GM23338 (cell line): Measurements from ENCODE around the gene GRXCR2. TPM values are rescaled to one million over a fixed set of nuclear protein-coding genes. Genes with fewer than 3 reads are reported as not detected.

ENCODE experiments used
- ATAC-seq: fragments of 200-7000 bp; cut with Tn5 transposase; 3 replicates; pipeline ENCODE4 v1.9.1; 2020
- DNase-seq: peaks from one replicate; pipeline ENCODE4 v3.0.0-alpha.2; 2015; ENCODE audit warnings: low spot score
- H2AFZ ChIP-seq: fragments of 200-600 bp; sonication (generic); 2 replicates; pipeline ENCODE4 v1.8.0; 2016; ENCODE audit warnings: antibody characterized with exemption, mild to moderate bottlenecking, moderate library complexity
- H3F3A ChIP-seq: fragments of 200-600 bp; sonication (generic); replicated peaks from 2 replicates; pipeline ENCODE4 v1.8.0; 2017; ENCODE audit warnings: antibody characterized with exemption, mixed run types, low read depth
- H3K27ac ChIP-seq: fragments of 200-600 bp; sonication (generic); 2 replicates; pipeline ENCODE4 v1.6.1; 2016; ENCODE audit warnings: low read depth
- H3K27me3 ChIP-seq: fragments of 200-600 bp; sonication (generic); 2 replicates; pipeline ENCODE4 v1.8.0; 2016; ENCODE audit warnings: mild to moderate bottlenecking, mixed run types, moderate library complexity; ENCODE audit not compliant: insufficient read depth
- H3K36me3 ChIP-seq: fragments of 200-600 bp; sonication (generic); 2 replicates; pipeline ENCODE4 v1.8.0; 2016; ENCODE audit warnings: mild to moderate bottlenecking; ENCODE audit not compliant: insufficient read depth
- H3K4me1 ChIP-seq: fragments of 200-600 bp; sonication (generic); 2 replicates; pipeline ENCODE4 v1.8.0; 2016; ENCODE audit warnings: mild to moderate bottlenecking, moderate library complexity; ENCODE audit not compliant: insufficient read depth
- H3K4me2 ChIP-seq: fragments of 200-600 bp; sonication (generic); 2 replicates; pipeline ENCODE4 v1.7.1; 2017; ENCODE audit warnings: mixed run types
- H3K4me3 ChIP-seq: fragments of 200-600 bp; sonication (generic); 2 replicates; pipeline ENCODE4 v1.6.1; 2016; ENCODE audit warnings: mixed run types
- H3K79me2 ChIP-seq: fragments of 200-600 bp; sonication (generic); replicated peaks from 2 replicates; pipeline ENCODE4 v1.8.0; 2017; ENCODE audit warnings: mild to moderate bottlenecking; ENCODE audit not compliant: insufficient read depth
- H3K9me2 ChIP-seq: fragments of 200-600 bp; sonication (generic); 2 replicates; pipeline ENCODE4 v1.8.0; 2017; ENCODE audit not compliant: insufficient read depth
- H4K20me1 ChIP-seq: fragments of 200-600 bp; sonication (generic); replicated peaks from 2 replicates; pipeline ENCODE4 v1.8.0; 2017; ENCODE audit warnings: mild to moderate bottlenecking; ENCODE audit not compliant: insufficient read depth
- H3K27ac Mint-ChIP-seq: 2 replicates; pipeline ENCODE4 v1.8.0; 2020; ENCODE audit warnings: inconsistent platforms, mild to moderate bottlenecking, moderate library complexity, mixed read lengths
- H3K27me3 Mint-ChIP-seq: 3 replicates; pipeline ENCODE4 v1.8.0; 2022; ENCODE audit warnings: low read depth, mild to moderate bottlenecking, moderate library complexity, mixed read lengths, inconsistent platforms; ENCODE audit not compliant: insufficient read depth, poor library complexity
- H3K36me3 Mint-ChIP-seq: 3 replicates; pipeline ENCODE4 v1.8.0; 2021; ENCODE audit warnings: low read depth, mild to moderate bottlenecking, inconsistent platforms, moderate library complexity, mixed read lengths
- H3K4me1 Mint-ChIP-seq: 3 replicates; pipeline ENCODE4 v1.8.0; 2020; ENCODE audit warnings: mild to moderate bottlenecking, inconsistent platforms, mixed read lengths
- H3K4me3 Mint-ChIP-seq: 3 replicates; pipeline ENCODE4 v1.8.0; 2021; ENCODE audit warnings: moderate library complexity, mild to moderate bottlenecking, inconsistent platforms, mixed read lengths
- H3K9me3 Mint-ChIP-seq: 3 replicates; pipeline ENCODE4 v1.8.0; 2020; ENCODE audit warnings: moderate library complexity, mild to moderate bottlenecking, inconsistent platforms, mixed read lengths
- CREB1 ChIP-seq: fragments of 250-450 bp; sonication (Bioruptor Pico); IDR thresholded peaks from 2 replicates; pipeline ENCODE4 v1.5.0; 2020; ENCODE audit warnings: low read depth, mild to moderate bottlenecking, moderate library complexity
- CTCF ChIP-seq, 2 experiments: fragments of 200-600 bp in 1 of 2; sonication (generic) in 1 of 2; conservative IDR thresholded peaks; 2 replicates each; pipeline versions ENCODE4 v1.5.1 to v1.6.1; 2016 to 2017; ENCODE audit warnings: antibody characterized with exemption in 2 of 2, low read depth in 2 of 2, mild to moderate bottlenecking in 2 of 2, moderate library complexity in 1 of 2
- ETS1 ChIP-seq: IDR thresholded peaks from 2 replicates; pipeline ENCODE4 v1.6.1; 2016; ENCODE audit warnings: antibody characterized with exemption
- EZH2 ChIP-seq: fragments of 200-600 bp; sonication (generic); IDR thresholded peaks from one replicate; pipeline ENCODE4 v1.8.0; 2017; ENCODE audit warnings: antibody characterized with exemption, mild to moderate bottlenecking, low read depth; ENCODE audit not compliant: unreplicated experiment
- EZH2phosphoT487 ChIP-seq: fragments of 200-600 bp; sonication (generic); IDR thresholded peaks from one replicate; pipeline ENCODE4 v1.8.1; 2018; ENCODE audit warnings: antibody characterized with exemption; ENCODE audit not compliant: unreplicated experiment
- JUNB ChIP-seq: IDR thresholded peaks from one replicate; pipeline ENCODE4 v1.6.1; 2016; ENCODE audit warnings: antibody characterized with exemption; ENCODE audit not compliant: unreplicated experiment
- NANOG ChIP-seq: IDR thresholded peaks from 2 replicates; pipeline ENCODE4 v1.6.1; 2016; ENCODE audit warnings: antibody characterized with exemption, borderline replicate concordance
- POLR2AphosphoS5 ChIP-seq: IDR thresholded peaks from 2 replicates; pipeline ENCODE4 v1.6.1; 2016; ENCODE audit warnings: antibody characterized with exemption, low read depth
- REST ChIP-seq: IDR thresholded peaks from one replicate; pipeline ENCODE4 v1.6.1; 2018; ENCODE audit warnings: antibody characterized with exemption; ENCODE audit not compliant: unreplicated experiment
- STAT1 ChIP-seq: IDR thresholded peaks from one replicate; pipeline ENCODE4 v1.6.1; 2016; ENCODE audit warnings: antibody characterized with exemption; ENCODE audit not compliant: unreplicated experiment
- ZNF114 ChIP-seq: fragments of 250-450 bp; sonication (Bioruptor Pico); IDR thresholded peaks from 2 replicates; pipeline ENCODE4 v1.5.0; 2020; ENCODE audit warnings: mild to moderate bottlenecking, moderate library complexity
- ZNF331 ChIP-seq: fragments of 250-450 bp; sonication (Bioruptor Pico); IDR thresholded peaks from 2 replicates; pipeline ENCODE4 v1.5.0; 2020; ENCODE audit warnings: low read depth, mild to moderate bottlenecking, moderate library complexity
- ZNF462 ChIP-seq: fragments of 250-450 bp; sonication (Bioruptor Pico); IDR thresholded peaks from 2 replicates; pipeline ENCODE4 v1.5.0; 2020; ENCODE audit warnings: mild to moderate bottlenecking, moderate library complexity
- polyA plus RNA-seq: library from polyadenylated mRNA; unstranded; fragments of >200 nt; fragmentation: Nextera tagmentation; extraction: Ambion mirVana; gene quantifications from 2 replicates; pipeline ENCODE4 v1.2.1, GENCODE V29; 2016
- total RNA-seq: library from RNA; depleted of rRNA; stranded (reverse); fragments of >200 nt; shearing (Covaris generic); gene quantifications from 2 replicates; pipeline ENCODE4 v1.2.3, GENCODE V29; 2014

The GRXCR2 gene
- total and polyA plus RNA-seq, 2 experiments from 2014 or later = not detected

- Histone ChIP-seq H3K9me2 (no peaks in the 10 kb centered on the region), H2AFZ (no peak overlapping the region), H3K27ac (no peak overlapping the region), H4K20me1 (no peaks in the 10 kb centered on the region), H3K4me2 (no peak overlapping the region), H3K4me3 (no peak overlapping the region), H3F3A (no peaks in the 10 kb centered on the region), H3K27me3 (no peaks in the 10 kb centered on the region), H3K79me2 (no peaks in the 10 kb centered on the region), H3K36me3 (no peaks in the 10 kb centered on the region), H3K4me1 (no peaks in the 10 kb centered on the region)
- DNase-seq (no peak), ATAC-seq (no peak)
- Mint-ChIP-seq H3K9me3 (no peaks in the 10 kb centered on the region), H3K27ac (no peak overlapping the region; the same call in 1 of the 2 replicates), H3K4me3 (no peak overlapping the region), H3K36me3 (no peaks in the 10 kb centered on the region), H3K27me3 (no peaks in the 10 kb centered on the region), H3K4me1 (0 out of 3 replicates have a peak, but pooled peaks cover 2% of the 10 kb centered on the region)
- TF ChIP-seq ZNF331 (CRISPR knock-in tag) = no peak
- TF ChIP-seq JUNB = no peak
- TF ChIP-seq EZH2 = no peak
- TF ChIP-seq ZNF114 = no peak
- no peak for TF ChIP-seq NANOG
- TF ChIP-seq CREB1 (CRISPR knock-in tag) = no peak
- no peak for TF ChIP-seq ZNF462 (CRISPR knock-in tag)
- no peak for TF ChIP-seq EZH2phosphoT487
- no peak for TF ChIP-seq REST
- no peak for TF ChIP-seq STAT1
- TF ChIP-seq CTCF (conservative IDR thresholded peaks at IDR 0.05; ENCODE audit: low read depth in 2 of 2) = no peak
- no peak for TF ChIP-seq POLR2AphosphoS5
- no peak for TF ChIP-seq ETS1
These were observed 45.7 kb downstream of the GRXCR2 start for GRCh38 chr5:145826895-145827674.
